Stimulated activated CD4-positive, alpha-beta T cell treated with anti-CD3 and anti-CD28 coated beads, Interleukin-1b, Interleukin-23, amount 100 ng/mL, for 1 hour (primary cell): Measurements from ENCODE around the gene SLC6A19.

Source experiments
- DNase-seq, 2 donors: peaks; one replicate each; pipeline ENCODE4 v3.0.0-alpha.2; 2020; ENCODE audit warnings: low read depth in 2 of 2

Gene SLC6A19

DNA sequence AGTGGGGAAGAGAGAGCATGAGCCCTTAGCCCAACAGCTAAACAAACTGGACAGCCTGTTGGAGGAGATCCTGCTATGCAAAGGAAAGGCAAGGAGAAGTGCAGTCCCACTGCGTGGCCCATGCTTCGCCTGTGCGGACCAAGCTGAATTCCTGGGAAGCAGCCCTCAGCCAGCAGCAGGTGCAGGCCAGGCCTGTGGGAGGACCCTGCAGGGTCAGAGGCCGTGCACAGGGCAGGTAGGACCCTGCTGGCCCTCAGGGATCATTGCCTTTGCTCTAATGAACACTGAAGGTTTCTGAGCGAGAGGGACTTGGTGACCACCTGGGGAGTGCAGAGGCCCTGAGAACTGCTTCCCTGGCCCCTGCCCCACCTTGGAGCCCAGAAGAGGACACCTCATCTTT lies 6.0 kb upstream of the SLC6A19 start:
- no peak for DNase-seq

- no peak for DNase-seq
These were observed 5.5 kb upstream of the SLC6A19 start for GRCh38 chr5:1195916-1196315.

DNA sequence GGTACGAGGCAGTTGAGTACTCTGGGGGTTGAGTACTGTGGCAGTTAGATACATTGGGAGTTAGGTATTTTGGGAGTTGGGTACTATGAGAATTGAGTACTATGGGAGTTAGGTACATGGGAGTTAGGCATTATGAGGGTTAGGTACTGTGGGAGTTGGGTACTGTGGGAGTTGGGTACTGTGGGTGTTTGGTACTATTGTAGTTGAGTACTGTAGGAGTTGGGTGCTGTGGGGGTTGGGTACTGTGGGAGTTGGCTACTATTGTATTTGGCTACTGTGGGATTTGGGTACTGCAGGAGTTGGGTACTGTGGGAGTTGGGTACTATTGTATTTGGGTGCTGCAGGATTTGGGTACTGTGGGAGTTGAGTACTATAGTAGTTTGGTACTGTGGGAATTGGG lies 4.8 kb upstream of the SLC6A19 start:
- DNase-seq, result no peak

GRCh38 chr5:1197876-1198666 lies 3.3 kb upstream of the SLC6A19 start:
- DNase-seq, result no peak

DNA sequence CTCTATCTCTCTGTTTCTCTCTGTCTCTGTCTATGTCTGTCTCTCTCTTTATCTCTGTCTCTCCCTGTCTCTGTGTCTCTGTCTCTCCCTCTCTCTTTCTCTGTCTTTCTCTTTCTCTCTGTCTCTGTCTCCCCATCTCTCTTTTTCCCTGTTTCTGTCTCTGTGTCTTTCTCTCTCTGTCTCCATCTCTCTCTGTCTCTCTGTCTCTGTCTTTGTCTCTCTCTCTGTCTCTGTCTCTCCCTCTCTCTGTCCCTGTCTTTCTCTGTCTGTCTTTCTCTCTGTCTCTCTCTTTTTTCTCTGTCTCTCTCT lies 2.1 kb upstream of the SLC6A19 start:
- DNase-seq, result no peak

- DNase-seq, result no peak
These were observed 1.5 kb upstream of the SLC6A19 start for GRCh38 chr5:1199649-1200494.

DNA sequence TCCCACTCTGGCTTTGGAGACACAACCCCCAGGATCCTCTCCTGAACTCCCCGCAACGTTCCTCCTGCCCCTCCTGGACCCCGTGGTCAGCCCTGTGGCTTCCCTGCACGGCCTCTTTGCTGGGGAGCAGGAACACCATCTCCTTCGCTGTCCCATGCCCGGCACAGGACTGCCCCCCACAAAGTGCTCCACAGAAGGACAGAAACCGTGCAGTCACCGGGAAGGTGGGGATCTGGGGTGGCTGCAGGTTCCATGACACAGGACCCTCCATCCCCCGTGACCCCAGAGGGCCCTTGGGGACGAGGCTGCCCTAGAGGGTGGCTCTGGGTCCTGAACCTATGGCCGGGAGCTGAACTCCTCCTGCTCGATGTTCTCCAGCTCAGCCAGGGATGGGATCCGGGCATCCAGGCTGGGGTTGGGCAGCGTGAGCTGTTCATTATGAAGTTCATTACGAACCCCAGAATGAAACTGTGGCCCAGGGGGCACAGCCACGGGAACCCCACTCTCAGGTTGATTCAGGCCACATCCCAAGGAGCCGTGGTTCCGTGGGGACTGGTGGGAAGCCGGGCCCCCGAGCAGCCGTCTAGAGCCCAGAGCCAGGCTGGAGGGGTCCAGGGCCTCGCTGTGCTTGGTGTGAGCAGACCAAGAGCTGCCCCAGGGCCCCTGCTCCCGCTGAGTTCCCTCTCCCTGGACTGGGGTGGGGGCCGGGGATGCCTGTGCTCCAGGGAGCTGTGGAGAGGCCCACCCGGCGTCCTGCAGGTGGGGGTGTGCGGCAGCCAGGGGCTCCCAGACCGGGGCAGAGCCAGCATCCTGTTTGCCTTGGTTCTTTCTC lies 684 bp upstream of the SLC6A19 start:
- no peak for DNase-seq

DNA sequence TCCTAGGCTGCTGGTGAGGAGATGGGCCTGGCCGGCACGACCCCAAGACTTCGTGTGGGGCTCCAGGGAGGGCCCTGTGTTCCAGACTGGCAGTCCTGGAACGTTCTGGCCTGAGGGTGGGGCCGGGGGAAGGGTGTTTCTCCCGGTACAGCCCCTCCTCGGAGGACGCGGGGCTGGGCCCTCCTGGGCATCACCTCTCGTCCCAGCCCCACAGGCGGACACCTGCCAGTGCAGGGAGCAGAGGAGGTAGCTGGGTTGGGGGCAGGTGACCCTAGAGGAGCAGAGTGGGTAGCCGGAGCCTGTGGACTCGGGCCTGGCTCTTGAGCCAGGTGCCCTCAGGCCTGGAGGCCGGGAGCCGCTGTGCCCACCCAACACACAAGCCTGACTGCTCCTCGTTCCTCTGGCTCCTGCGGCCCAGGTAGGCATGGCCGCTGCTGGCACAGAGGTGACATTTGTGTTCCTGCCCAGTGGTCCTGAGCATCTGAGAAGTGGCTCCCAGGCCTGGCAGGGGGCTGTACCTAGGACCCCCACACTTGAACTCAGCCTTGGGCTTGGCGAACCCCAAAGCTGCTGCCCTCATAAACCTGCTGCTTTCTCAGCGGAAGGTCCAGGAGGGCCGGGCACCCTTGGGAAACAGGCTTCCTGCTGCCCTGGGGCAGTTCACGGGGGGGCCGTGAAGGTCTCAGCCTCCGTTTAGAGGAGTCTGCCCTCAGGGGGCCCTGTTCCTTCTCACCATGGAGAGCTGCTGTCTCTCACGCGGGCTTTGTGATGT lies 817 bp downstream of the SLC6A19 start:
- no peak for DNase-seq

DNA sequence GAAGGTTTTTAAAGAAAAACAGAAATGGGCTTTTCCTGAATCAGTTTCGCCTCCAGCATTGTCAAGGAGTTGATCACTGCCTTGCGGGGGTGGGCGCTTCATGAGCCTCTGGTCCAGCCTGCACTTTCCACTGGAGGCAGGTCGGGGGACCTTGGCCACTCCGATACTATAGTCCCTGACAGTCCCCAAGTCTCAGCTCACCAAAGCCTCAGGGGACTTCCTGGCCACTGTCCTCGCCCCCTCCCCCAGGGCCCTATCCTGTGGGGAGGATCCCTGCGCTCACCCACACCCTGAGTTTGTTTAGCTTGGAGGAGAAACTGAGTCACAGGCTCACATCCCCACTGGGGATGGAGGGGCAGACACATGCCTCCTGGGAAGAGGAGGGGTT lies 1.4 kb downstream of the SLC6A19 start:
- no peak for DNase-seq

GRCh38 chr5:1203311-1203967 lies 2.0 kb downstream of the SLC6A19 start:
- no peak for DNase-seq

- DNase-seq, result no peak
These were observed 2.7 kb downstream of the SLC6A19 start for GRCh38 chr5:1203968-1204692.

- no peak for DNase-seq
These were observed 3.4 kb downstream of the SLC6A19 start for GRCh38 chr5:1204693-1205242.

DNA sequence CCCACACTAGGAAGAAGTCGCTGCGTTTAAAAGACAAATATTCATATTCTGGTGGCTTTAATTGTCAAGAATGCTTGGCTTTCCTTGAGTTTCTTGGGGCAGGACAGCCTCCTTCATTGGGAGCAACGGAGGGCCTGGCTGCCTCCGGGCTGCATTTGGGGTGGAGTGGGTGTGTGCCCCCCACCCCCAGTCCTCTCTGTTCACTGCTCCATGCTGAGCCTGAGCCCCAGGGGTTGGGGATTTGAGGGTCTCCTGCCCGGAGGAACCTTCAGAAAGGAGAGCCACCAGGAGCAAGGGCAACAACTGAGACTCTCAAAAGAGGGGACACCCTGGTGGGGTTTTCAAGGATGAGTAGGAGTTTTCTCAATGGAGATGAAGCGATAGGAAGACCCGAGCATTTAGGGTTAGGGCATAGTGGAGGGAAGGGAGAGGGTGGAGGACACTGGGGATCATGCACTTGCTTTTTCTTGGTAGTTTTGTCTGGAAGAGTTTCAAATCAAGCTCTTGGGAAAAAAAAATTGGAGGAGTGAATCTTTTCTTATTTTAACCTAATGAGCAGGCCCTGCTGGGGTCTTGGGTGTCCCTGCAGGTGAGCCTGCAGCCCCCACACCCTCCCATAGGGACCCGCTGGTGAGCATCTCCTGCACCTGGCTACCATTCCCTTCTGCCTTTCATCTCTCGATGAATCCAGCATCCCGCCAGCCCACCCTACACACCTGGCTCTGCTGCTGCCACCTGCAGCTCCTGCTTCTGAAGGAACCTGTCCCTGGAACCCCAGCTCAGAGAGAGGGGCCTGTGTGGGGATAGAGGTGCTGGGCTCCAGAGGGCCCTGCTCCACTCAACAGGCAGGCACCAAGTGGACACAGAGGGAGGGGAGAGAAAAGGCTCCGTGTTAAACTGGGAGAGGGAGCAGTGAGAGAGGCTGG lies 4.1 kb downstream of the SLC6A19 start:
- DNase-seq, result no peak

- DNase-seq, result no peak
These were observed 5.4 kb downstream of the SLC6A19 start for GRCh38 chr5:1206521-1207412.

- no peak for DNase-seq
These were observed 6.2 kb downstream of the SLC6A19 start for GRCh38 chr5:1207555-1207954.

DNA sequence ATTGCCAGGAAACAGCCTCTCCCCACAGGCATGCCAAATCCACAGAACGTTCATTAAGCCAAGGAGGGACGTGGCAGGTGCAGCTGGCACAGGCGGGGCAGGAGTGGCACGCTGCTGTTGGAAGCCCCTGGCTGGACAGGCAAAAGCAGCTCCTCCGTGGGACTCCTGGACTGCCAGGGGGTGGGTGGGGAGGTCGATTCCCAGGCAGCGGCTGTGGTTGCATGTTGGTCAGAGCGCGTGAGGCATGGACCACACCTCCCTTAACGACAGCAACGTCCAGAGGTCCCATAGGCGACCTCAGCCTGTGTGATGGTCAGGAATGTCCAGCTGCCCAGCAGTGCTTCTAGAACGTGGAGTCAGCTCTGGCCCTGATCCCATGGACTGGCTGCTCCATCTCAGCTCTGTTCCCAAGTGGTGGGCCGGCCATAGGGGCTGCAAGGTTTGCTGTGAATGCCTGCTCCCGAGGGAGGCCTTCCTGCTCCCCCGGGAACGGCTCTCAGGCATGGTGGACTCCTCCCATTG lies 6.9 kb downstream of the SLC6A19 start:
- no peak for DNase-seq

GRCh38 chr5:1208743-1209488 lies 7.5 kb downstream of the SLC6A19 start:
- DNase-seq, result no peak
